Thymus (tissue), 11 donors: Measurements from ENCODE around the gene ADAMTS1. TPM values are rescaled to one million over a fixed set of nuclear protein-coding genes. Genes with fewer than 3 reads are reported as not detected.

Experiments
- DNase-seq, 9 donors: peaks; one replicate each; pipeline ENCODE4 v3.0.0-alpha.2; 2013; ENCODE audit warnings: low spot score in 9 of 9, low read depth in 6 of 9, missing footprints in 1 of 9
- H3K27ac ChIP-seq, 2 donors: one replicate each; pipeline ENCODE4 v1.5.1; 2013; ENCODE audit warnings: control low read depth in 1 of 2, low read depth in 1 of 2, low read length in 1 of 2, mild to moderate bottlenecking in 1 of 2, moderate library complexity in 1 of 2
- H3K27me3 ChIP-seq, 2 donors: one replicate each; pipeline ENCODE4 v1.5.1; 2013; ENCODE audit warnings: low read length in 1 of 2; ENCODE audit not compliant: control insufficient read depth in 2 of 2, insufficient read depth in 1 of 2
- H3K36me3 ChIP-seq, 2 donors: one replicate each; pipeline ENCODE4 v1.5.1; 2013; ENCODE audit warnings: low read length in 1 of 2, mild to moderate bottlenecking in 1 of 2, moderate library complexity in 1 of 2; ENCODE audit not compliant: control insufficient read depth in 2 of 2, insufficient read depth in 2 of 2
- H3K4me1 ChIP-seq, 2 donors: one replicate each; pipeline ENCODE4 v1.5.1; 2013; ENCODE audit warnings: low read length in 2 of 2; ENCODE audit not compliant: control insufficient read depth in 2 of 2, insufficient read depth in 2 of 2
- H3K4me3 ChIP-seq, 2 donors: one replicate each; pipeline ENCODE4 v1.5.1; 2013; ENCODE audit warnings: low read length in 2 of 2, control low read depth in 1 of 2, mild to moderate bottlenecking in 1 of 2
- H3K9me3 ChIP-seq, 2 donors: one replicate each; pipeline ENCODE4 v1.5.1; 2013; ENCODE audit warnings: low read length in 1 of 2, mild to moderate bottlenecking in 1 of 2; ENCODE audit not compliant: control insufficient read depth in 2 of 2, insufficient read depth in 1 of 2
- WGBS: extraction: QIAGEN DNeasy Blood & Tissue Kit; methylation state at CpG from one replicate; pipeline ENCODE4 v1.1.7; 2013; 5-methylcytosine and 5-hydroxymethylcytosine counted together
- polyA plus RNA-seq: library from polyadenylated mRNA; stranded (reverse); fragments of 200-250 nt; gene quantifications from one replicate; pipeline ENCODE4 v1.2.3, GENCODE V29; 2013
- total RNA-seq: library from RNA; stranded (reverse); fragments of 120-200 nt; gene quantifications from one replicate; pipeline ENCODE4 v1.2.4, GENCODE V29; 2013
- donor health status: healthy.

ADAMTS1 gene
- total and polyA plus RNA-seq, 2 donors: 2.0 to 18.3 TPM

DNA sequence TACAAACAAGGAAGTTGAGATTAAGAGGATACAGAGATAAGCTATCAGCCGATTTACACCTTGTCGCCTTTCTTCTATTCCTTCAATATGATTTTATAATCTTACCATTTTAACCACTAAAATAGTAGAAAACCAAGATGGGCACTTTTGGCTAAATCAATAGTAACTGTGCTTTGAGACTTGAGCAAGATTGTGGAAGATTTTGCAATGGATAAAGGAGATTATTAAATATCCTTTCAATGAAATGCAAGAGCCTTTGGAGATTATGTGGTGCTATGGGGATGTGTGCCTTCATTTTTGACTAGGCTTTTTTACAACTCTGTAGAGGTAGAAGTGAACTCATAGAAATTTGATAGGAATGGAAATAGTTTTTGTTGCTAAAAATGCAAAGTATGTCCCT lies 33.7 kb downstream of the ADAMTS1 start:
- Histone ChIP-seq H3K36me3 (no peaks in the 10 kb centered on the region), H3K27ac (no peak overlapping the region), H3K4me3 (no peak overlapping the region), H3K4me1 (no peaks in the 10 kb centered on the region), H3K27me3 (no peaks in the 10 kb centered on the region), H3K9me3 (no peaks in the 10 kb centered on the region)
- WGBS: 92% methylated on average over 2 of the region's 2 CpGs
- no peak for DNase-seq

DNA sequence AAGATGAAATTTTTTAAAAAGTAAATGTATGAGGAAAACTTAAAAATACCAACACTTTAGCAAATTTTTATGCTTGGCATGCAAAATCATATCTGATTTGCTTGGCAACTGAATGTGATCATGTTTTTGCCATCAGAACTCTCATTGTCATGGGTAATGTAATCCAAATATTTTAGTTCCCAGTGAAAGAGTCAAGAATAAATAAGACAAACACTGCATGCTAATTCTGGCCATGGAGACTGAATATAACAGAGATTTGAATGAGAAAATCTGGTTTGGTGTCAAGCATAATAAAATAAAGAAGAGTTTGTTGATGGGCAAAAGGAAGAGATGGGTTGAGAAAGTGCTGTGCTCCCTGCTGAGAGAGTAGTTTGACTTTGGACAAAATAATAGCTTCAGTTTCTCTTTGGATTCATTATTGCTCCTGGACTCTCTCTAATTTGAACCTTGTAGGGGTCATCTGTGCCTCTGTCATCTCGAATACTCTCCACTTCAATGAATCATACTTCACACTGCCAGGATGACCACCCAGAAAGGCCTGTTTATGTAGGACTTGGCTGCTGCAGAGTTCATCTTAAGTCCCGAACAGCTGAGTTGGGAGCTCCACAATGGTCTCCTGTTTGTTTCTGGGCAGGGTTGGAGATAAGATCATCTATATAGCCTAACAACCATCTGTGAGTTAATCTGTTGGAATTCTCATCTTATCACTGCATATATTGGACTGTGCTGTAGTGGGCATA lies 34.4 kb downstream of the ADAMTS1 start:
- H3K27ac ChIP-seq: no peak overlapping the region
- WGBS: 96% methylated on average over 2 of the region's 2 CpGs
- H3K4me3 ChIP-seq: no peak overlapping the region
- no peaks in the 10 kb centered on the region for H3K36me3 ChIP-seq
- no peak for DNase-seq
- no peaks in the 10 kb centered on the region for H3K9me3 ChIP-seq
- no peaks in the 10 kb centered on the region for H3K27me3 ChIP-seq
- no peaks in the 10 kb centered on the region for H3K4me1 ChIP-seq

DNA sequence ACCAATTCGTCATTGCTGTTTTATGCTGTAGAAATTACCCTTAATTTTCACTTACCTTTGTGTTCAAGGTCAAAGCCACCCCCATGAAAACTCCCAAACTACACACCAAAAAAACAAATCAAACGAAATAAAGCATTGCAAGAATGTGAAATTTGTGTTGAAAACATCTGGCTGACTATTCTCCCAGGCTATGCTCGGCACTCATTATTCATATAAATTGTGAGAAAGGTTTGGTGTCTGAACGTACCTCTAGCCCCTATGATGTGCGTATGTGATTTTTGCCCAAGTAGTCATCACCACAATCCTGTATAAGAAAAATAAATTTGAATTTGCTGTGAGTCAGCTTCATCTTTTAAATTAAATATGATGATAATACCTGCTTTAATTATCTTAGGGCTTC lies 34.9 kb downstream of the ADAMTS1 start:
- Histone ChIP-seq H3K27ac (no peak overlapping the region), H3K27me3 (no peaks in the 10 kb centered on the region), H3K9me3 (no peaks in the 10 kb centered on the region), H3K4me1 (no peaks in the 10 kb centered on the region), H3K4me3 (no peak overlapping the region), H3K36me3 (no peaks in the 10 kb centered on the region)
- no peak for DNase-seq
- WGBS: 93% methylated on average over 5 of the region's 5 CpGs

DNA sequence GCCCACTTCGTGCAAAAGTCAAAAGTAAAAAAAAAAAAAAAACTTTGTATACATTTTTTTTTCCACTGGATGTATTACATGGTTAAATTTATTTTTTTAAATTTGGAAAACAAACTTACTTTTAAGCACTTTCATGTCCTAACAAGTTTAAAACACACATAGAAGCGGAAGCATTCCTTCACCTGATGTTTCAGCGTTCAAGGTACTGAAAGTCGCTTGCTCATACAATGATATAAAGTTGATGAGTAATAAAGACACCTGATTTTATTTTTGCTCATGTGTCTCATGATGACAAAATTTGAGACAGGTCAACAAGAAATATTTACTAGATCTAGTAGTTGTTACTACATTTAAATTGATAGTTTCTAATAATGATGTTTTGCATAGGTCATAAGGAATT lies 35.5 kb downstream of the ADAMTS1 start:
- WGBS: 96% methylated on average over 4 of the region's 4 CpGs

DNA sequence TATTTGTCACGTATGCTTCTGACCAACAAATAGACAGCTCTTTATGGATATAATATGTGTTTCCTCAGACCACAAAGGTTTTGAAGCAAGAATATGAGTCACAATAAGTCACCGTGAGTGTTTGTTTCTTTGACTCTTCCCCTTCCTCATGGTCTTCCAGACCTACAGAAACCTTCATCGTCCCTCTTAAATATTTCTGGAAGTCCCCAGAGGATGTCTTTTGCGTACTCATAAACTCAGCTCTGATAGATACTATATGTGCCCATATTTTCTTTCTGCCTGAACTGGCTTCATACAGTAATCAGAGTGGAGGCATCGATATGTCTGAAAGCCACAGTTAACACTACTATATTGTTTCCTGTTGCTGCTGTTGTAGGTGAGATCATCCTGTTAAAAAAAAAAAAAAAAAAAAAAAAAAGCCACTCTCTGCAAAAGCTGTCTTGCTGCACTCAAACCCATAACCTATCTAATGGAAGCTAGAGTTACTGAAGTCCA lies 38.4 kb downstream of the ADAMTS1 start:
- 86% methylated on average over 5 of the region's 5 CpGs for WGBS
- Histone ChIP-seq H3K36me3 (no peaks in the 10 kb centered on the region), H3K4me3 (no peak overlapping the region), H3K27ac (no peak overlapping the region), H3K4me1 (no peaks in the 10 kb centered on the region), H3K9me3 (no peaks in the 10 kb centered on the region), H3K27me3 (no peaks in the 10 kb centered on the region)
- no peak for DNase-seq

More for the DNA sequence above, 35.5 kb downstream of the ADAMTS1 start:
- Histone ChIP-seq H3K36me3 (no peaks in the 10 kb centered on the region), H3K4me1 (no peaks in the 10 kb centered on the region), H3K27ac (no peak overlapping the region), H3K4me3 (no peak overlapping the region), H3K27me3 (no peaks in the 10 kb centered on the region), H3K9me3 (no peaks in the 10 kb centered on the region)
- no peak for DNase-seq

DNA sequence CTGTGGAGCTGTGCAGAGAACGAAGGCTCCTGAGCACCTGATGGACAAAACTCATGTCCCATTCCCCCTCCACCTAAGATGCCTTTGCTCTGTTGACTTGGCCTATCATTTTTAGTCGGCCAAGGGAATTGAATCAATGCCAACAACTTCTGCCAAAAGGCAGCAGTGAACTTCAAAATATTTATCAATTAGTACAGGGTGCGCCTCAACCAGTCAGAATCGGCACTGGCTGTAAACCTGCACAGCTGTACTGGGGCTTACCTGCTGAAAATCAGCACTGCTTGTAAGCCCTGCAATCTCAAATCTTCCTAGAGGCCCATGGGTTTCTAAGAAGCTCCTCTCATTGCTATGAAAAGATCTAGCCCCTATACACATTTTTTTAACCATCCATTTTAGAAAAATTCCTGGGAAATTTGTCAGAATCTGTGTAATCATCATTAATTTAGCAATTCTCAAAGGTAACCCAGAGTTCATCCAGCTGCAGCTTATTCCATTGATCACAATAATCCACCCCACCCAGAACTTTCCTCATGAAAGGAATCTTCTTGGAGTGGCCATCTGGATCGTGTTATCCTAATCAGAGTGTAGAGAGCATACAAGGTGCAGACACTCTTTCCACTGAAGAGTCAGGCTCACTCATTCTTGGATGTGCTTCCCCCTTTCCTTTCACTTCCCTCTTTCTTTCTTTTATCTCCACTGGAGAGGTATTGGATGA lies 40.2 kb downstream of the ADAMTS1 start:
- H3K27ac ChIP-seq: no peak overlapping the region
- WGBS: 95% methylated on average over 5 of the region's 5 CpGs
- no peak for DNase-seq

DNA sequence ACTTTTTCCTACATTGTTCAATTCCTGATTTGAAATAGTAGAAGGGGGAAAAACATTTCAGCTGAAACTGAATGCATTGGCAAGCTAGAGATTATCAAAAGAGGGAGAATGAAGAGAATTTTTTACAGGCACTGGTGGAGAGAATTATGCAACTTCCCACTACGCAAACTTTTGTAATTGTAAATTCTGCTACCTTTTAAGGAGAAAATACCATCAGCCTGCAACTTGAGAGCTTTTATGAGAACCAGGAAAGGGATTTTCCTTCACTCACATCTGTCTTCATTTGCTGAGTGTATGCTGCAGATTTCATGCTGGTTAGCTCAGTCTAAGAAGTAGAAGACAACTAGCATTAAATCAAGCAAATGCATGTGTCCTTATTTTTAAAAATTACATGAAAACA lies 43.7 kb downstream of the ADAMTS1 start:
- Histone ChIP-seq H3K27me3 (no peaks in the 10 kb centered on the region), H3K27ac (peak overlapping the region in 1 of 2 donors; percentile 67), H3K36me3 (no peaks in the 10 kb centered on the region), H3K4me3 (no peak overlapping the region), H3K4me1 (no peaks in the 10 kb centered on the region), H3K9me3 (no peaks in the 10 kb centered on the region)
- WGBS: 88% methylated on average over 1 of the region's 1 CpG
- DNase-seq: no peak

More for the DNA sequence above, 40.2 kb downstream of the ADAMTS1 start:
- H3K27me3 ChIP-seq: no peaks in the 10 kb centered on the region
- H3K4me3 ChIP-seq: no peak overlapping the region
- no peaks in the 10 kb centered on the region for H3K36me3 ChIP-seq
- no peaks in the 10 kb centered on the region for H3K4me1 ChIP-seq
- H3K9me3 ChIP-seq: no peaks in the 10 kb centered on the region

DNA sequence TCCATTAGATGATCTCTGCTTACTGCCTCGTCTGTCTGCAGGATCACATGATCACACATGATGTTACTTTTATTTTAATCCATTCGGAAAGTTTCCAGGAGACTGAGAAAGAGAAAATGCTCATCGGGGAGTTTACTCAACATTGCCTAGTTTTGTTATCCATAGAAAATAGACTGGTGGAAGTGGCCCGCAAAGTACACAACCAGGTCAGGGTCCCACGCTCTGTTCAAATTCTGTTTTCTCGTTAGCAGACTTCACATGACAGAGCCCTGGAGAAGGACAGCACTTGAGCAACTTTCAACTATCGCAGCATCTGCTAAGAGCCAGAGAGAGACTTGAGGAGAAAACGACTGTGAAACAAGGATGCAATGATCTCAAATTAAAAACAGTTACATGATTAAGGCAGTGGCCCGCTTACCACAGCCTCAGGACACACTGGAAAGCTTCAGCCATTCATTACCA lies 44.2 kb downstream of the ADAMTS1 start:
- Histone ChIP-seq H3K27ac (peak overlapping the region in 1 of 2 donors; percentile 67), H3K9me3 (no peaks in the 10 kb centered on the region), H3K36me3 (no peaks in the 10 kb centered on the region), H3K4me1 (no peaks in the 10 kb centered on the region), H3K27me3 (no peaks in the 10 kb centered on the region), H3K4me3 (no peak overlapping the region)
- no peak for DNase-seq
- 89% methylated on average over 9 of the region's 9 CpGs for WGBS

DNA sequence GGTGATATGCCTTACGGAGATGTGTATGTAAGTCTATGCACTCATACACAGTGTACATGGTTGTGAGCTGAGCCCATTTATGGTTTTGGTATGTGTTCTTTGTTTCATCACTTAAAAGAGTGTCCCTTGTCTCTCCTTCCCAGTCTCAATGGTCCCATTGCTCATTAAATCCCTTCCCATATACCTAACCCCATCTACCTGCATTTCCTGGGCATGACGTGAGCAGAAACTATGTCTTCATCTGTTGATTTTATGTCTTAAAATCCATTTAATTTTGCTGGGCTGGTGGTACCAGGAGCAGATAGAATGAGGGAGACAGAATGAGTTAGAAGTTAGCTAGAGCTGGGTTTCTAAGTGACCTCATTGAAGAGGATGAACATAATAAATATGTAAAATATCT lies 44.8 kb downstream of the ADAMTS1 start:
- no peak overlapping the region for H3K27ac ChIP-seq

More for the DNA sequence above, 44.8 kb downstream of the ADAMTS1 start:
- Histone ChIP-seq H3K27me3 (no peaks in the 10 kb centered on the region), H3K4me3 (no peak overlapping the region), H3K9me3 (no peaks in the 10 kb centered on the region), H3K36me3 (no peaks in the 10 kb centered on the region), H3K4me1 (no peaks in the 10 kb centered on the region)
- DNase-seq: no peak
- WGBS: 98% methylated on average over 2 of the region's 2 CpGs
